ENCODE results near the gene CCDC134.

Gene CCDC134

GRCh38 chr22:41822317-41823057 is 22.0 kb downstream of the CCDC134 start:
- H3K9me3 Mint-ChIP-seq, result no peaks in the 10 kb centered on the region
- peak; percentile 29 for DNase-seq
- peaks cover 23% of the 10 kb centered on the region for H3K36me3 Mint-ChIP-seq
- H3K27ac Mint-ChIP-seq, result peak overlapping the region; percentile 57
- CTCF ChIA-PET, result interaction anchor here (0.5 to 2.4 kb wide), 10 partner anchors 10 to 134 kb away, joined by 3 to 12 read pairs (median 4); no protein-coding TSS in a partner anchor
- H3K27me3 Mint-ChIP-seq, result no peaks in the 10 kb centered on the region
- no peak overlapping the region for H3K4me3 Mint-ChIP-seq
- peaks cover 6% of the 10 kb centered on the region for H3K4me1 Mint-ChIP-seq

DNA sequence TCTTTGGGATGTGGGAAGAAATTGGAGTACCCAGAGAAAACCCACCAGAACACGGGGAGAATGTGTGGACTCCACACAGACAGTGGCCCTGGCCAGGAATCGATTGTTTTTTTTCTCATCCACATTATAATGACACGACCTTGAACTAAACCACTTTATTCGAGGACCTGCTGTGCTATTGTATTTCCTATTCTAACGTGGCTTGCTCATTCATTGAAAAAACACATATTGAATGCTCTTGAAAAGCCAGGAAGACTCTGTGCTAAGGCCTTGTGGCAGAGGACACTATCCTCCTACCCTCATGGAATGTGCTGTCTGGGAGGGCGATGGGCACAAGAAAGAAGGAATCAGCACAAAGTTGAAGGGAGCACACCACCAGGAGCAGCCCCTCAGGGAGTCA is 23.3 kb downstream of the CCDC134 start:
- peaks cover 6% of the 10 kb centered on the region for H3K4me1 Mint-ChIP-seq
- peak overlapping the region; percentile 22 for H3K27ac Mint-ChIP-seq
- no peaks in the 10 kb centered on the region for H3K27me3 Mint-ChIP-seq
- H3K4me3 Mint-ChIP-seq, result no peak overlapping the region
- DNase-seq, result no peak
- CTCF ChIA-PET, result no interaction called here
- H3K36me3 Mint-ChIP-seq, result peaks cover 23% of the 10 kb centered on the region
- no peaks in the 10 kb centered on the region for H3K9me3 Mint-ChIP-seq

GRCh38 chr22:41825376-41825775 is 24.9 kb downstream of the CCDC134 start:
- DNase-seq, result no peak
- H3K4me1 Mint-ChIP-seq, result peaks cover 6% of the 10 kb centered on the region
- no peak overlapping the region for H3K27ac Mint-ChIP-seq
- CTCF ChIA-PET, result interaction anchor here (1.5 kb wide), 1 partner anchor 115 kb away, joined by 5 read pairs; no protein-coding TSS in a partner anchor
- no peak overlapping the region for H3K4me3 Mint-ChIP-seq
- peaks cover 23% of the 10 kb centered on the region for H3K36me3 Mint-ChIP-seq
- peaks cover 3% of the 10 kb centered on the region for H3K9me3 Mint-ChIP-seq
- H3K27me3 Mint-ChIP-seq, result no peaks in the 10 kb centered on the region

DNA sequence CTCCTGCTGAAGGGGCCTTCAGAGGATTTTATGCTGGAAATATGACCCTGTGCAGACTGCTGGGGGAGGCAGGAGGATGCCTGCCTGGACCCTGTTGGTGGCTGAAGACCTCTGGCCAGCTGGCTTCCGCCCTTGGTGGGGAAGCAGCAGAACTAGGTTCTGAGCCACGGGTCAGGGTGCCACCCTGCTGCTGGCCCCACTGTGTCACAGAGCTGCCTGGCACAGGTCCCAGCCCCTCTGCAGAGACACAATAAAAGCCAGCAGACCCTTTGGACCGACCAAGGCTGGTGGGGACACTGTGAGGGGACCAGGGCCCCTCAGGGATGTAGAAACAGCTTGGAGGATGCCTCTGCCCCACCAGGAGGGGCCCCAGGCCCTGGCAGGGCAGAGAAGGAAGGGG is 25.5 kb downstream of the CCDC134 start:
- CTCF ChIA-PET, result interaction anchor here (1.3 to 1.5 kb wide), 2 partner anchors 25 to 115 kb away, joined by 4 to 5 read pairs; partner anchors contain the start of gene CCDC134
- Mint-ChIP-seq H3K9me3 (peaks cover 4% of the 10 kb centered on the region), H3K27me3 (no peaks in the 10 kb centered on the region), H3K36me3 (peaks cover 22% of the 10 kb centered on the region), H3K27ac (no peak overlapping the region), H3K4me1 (peaks cover 9% of the 10 kb centered on the region), H3K4me3 (no peak overlapping the region)
- DNase-seq, result no peak

DNA sequence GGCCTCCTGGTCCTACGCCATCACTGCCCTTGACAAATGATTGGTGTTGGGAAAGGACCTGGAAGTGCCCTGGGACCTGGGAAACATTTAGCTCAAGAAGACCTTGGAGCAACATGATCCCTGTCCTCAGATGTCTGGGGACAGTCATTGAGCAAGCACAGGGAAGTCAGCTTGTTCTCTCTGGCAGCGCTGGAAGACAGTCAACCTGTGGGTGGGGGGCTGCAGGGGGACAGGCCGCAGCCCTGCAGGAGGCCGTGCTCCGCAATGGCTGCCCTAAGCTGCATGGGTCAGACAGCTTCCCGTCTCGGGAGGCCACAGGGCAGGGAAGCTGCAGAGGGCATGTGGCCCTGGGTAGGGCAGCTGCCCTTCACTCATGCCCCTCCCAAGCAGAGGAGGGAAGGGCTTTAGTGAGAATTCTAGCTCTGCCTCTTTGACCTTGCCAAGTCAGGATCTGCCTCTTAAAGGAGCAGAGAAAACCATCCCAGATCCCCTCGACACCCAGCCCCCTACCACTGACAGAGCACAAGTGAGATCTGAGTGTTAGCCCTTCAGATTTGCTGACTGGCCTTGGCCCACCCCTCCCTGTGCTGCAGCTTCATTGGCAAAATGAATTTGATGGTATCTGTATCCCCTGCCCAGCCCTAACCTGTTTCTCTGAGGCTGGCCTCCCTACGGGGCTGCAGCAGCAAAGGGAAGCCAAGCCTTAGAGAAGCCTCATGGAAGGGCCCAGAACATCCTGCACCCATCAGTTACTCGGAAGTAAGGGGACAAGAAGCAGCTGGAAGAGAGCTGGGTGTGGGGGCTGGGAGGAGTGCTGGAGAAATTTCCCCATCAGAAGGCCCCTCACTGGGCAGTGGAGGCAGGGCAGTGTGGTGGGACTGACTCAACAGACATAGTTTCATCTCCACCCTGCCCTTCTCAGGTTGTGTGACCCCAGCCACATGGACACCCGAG is 26.2 kb downstream of the CCDC134 start:
- CTCF ChIA-PET, result interaction anchor here (1.3 to 1.6 kb wide), 3 partner anchors 26 to 114 kb away, joined by 4 to 6 read pairs (median 5); partner anchors contain the start of gene CCDC134
- H3K27me3 Mint-ChIP-seq, result no peaks in the 10 kb centered on the region
- no peak overlapping the region for H3K4me3 Mint-ChIP-seq
- peaks cover 16% of the 10 kb centered on the region for H3K4me1 Mint-ChIP-seq
- peaks cover 4% of the 10 kb centered on the region for H3K9me3 Mint-ChIP-seq
- peaks cover 29% of the 10 kb centered on the region for H3K36me3 Mint-ChIP-seq
- DNase-seq, result no peak
- H3K27ac Mint-ChIP-seq, result peak overlapping the region; percentile 15

GRCh38 chr22:41827671-41828070 is 27.2 kb downstream of the CCDC134 start:
- DNase-seq, result no peak
- peak overlapping the region; percentile 11 for H3K27ac Mint-ChIP-seq

DNA sequence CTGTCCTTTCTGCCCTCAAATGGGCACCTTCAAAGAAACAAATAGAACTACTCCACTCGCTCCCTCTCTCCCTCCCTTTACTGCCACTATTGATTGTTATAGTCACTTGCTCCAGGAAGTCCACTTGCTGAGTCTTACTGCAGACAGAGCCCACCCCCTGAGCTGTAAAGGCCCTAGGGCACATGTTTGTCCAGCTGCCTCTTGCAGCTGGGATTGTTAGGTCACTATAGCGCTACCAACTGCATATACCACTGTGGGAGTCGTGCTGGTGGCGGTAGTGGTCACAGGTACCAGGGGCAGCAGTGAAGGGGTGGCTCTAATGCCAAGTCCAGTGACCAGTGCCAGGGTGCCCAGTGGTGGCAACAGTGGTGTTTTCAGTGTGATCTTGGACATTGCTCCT is 28.0 kb downstream of the CCDC134 start:
- Mint-ChIP-seq H3K27ac (no peak overlapping the region), H3K4me1 (peaks cover 19% of the 10 kb centered on the region), H3K9me3 (peaks cover 4% of the 10 kb centered on the region), H3K27me3 (no peaks in the 10 kb centered on the region), H3K4me3 (no peak overlapping the region), H3K36me3 (peaks cover 39% of the 10 kb centered on the region)
- DNase-seq, result no peak
- CTCF ChIA-PET, result interaction anchor here (1.6 kb wide), 1 partner anchor 112 kb away, joined by 6 read pairs; no protein-coding TSS in a partner anchor

More at GRCh38 chr22:41827671-41828070, 27.2 kb downstream of the CCDC134 start:
- Mint-ChIP-seq H3K4me1 (peaks cover 22% of the 10 kb centered on the region), H3K9me3 (peaks cover 4% of the 10 kb centered on the region), H3K36me3 (peaks cover 38% of the 10 kb centered on the region), H3K4me3 (no peak overlapping the region), H3K27me3 (no peaks in the 10 kb centered on the region)
- CTCF ChIA-PET, result interaction anchor here (1.3 to 1.6 kb wide), 2 partner anchors 27 to 113 kb away, joined by 4 to 6 read pairs; partner anchors contain the start of gene CCDC134

DNA sequence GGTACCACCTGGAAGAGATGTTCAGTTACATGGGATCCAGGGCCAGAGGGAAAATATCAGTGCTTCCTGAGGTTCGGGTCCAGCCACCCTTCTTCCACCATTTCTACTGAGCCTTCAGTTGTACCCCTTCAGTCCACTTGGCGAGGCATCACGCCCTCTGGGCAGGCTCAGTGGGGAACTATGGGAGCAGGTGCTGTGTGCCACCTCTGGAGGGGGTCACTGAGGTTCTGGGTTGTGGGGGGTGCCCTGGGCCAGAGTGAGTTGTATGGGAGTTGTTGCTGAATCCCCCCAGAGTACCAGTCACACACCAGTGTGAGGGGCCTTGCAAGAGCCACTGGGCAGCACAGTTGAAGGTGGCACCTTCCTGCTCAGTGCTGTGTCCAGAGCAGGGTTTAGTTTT is 29.7 kb downstream of the CCDC134 start:
- peak overlapping the region; percentile 52 for H3K27ac Mint-ChIP-seq
- no peak overlapping the region for H3K4me3 Mint-ChIP-seq
- H3K4me1 Mint-ChIP-seq, result peaks cover 30% of the 10 kb centered on the region

DNA sequence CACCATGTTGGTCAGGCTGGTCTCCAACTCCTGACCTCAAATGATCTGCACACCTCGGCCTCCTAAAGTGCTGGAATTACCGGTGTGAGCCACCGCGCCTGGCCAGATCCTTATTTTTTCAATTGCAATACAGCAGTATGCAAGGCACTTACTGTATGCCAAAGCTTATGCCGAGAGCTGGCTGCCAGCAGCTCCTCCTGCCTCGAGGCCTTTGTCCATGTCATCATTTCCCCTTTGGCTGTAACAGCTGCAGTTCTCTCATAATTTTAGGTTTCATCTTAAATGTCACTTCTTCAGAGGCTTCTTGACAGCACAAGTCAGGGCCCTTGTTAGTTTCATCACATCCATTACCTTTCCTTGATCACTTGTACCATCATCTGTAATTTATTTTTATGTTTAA is 30.9 kb downstream of the CCDC134 start:
- Mint-ChIP-seq H3K27me3 (no peaks in the 10 kb centered on the region), H3K9me3 (peaks cover 4% of the 10 kb centered on the region), H3K4me1 (peaks cover 38% of the 10 kb centered on the region), H3K4me3 (peak overlapping the region; percentile 92), H3K27ac (peak overlapping the region; percentile 99), H3K36me3 (peaks cover 47% of the 10 kb centered on the region)
- CTCF ChIA-PET, result interaction anchor here (0.6 to 1.3 kb wide), 3 partner anchors 11 to 134 kb away, joined by 3 read pairs; no protein-coding TSS in a partner anchor
- DNase-seq, result no peak

More for the DNA sequence above, 29.7 kb downstream of the CCDC134 start:
- peaks cover 4% of the 10 kb centered on the region for H3K9me3 Mint-ChIP-seq
- CTCF ChIA-PET, result no interaction called here
- peaks cover 43% of the 10 kb centered on the region for H3K36me3 Mint-ChIP-seq
- no peaks in the 10 kb centered on the region for H3K27me3 Mint-ChIP-seq
- DNase-seq, result no peak

DNA sequence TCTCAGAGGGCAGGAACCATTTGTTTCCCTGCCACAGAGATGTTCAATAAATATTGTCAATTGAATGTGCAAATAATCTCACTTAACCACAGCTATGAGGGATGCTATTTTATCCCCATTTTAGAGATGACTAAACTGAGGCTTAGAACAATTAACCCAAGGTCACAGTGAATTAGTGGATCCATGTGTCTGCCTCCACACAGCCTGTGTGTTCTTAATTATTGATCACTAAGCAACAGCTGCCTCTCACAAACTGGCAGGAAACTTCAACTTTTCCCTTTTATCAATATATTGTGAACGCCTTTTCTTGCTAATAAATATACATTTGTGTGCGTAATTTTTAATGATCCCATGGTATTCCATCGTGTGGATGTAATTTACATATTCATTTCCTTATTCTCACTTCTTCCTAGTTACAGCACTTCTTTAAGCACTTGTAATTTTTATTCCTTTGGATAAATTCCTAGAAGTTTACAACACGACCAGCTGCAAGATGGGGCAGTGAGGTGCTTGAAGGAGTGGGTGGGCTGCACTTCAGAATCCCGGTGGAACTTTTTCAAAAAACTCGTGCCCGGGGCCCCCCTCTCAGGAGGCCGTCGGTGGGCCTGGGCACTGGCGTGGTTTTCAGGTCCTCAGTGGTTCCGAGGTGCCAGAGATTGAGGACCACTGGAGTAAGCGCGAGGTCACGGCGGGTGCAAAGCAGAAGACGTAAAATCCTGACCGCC is 31.5 kb downstream of the CCDC134 start:
- H3K4me3 Mint-ChIP-seq, result peak overlapping the region; percentile 92
- peaks cover 4% of the 10 kb centered on the region for H3K9me3 Mint-ChIP-seq
- no peaks in the 10 kb centered on the region for H3K27me3 Mint-ChIP-seq
- CTCF ChIA-PET, result interaction anchor here (1.1 to 5.0 kb wide), 5 partner anchors 11 to 135 kb away, joined by 3 to 25 read pairs (median 4); no protein-coding TSS in a partner anchor
- no peak for DNase-seq
- peaks cover 53% of the 10 kb centered on the region for H3K36me3 Mint-ChIP-seq
- H3K4me1 Mint-ChIP-seq, result peaks cover 44% of the 10 kb centered on the region
- peak overlapping the region; percentile 99 for H3K27ac Mint-ChIP-seq

- Mint-ChIP-seq H3K27me3 (no peaks in the 10 kb centered on the region), H3K36me3 (peaks cover 55% of the 10 kb centered on the region), H3K4me3 (peak within 1 kb of the TSS; percentile 92), H3K27ac (peak within 1 kb of the TSS; percentile 99), H3K9me3 (peaks cover 4% of the 10 kb centered on the region), H3K4me1 (peaks cover 45% of the 10 kb centered on the region)
- peak; percentile 100 for DNase-seq
- CTCF ChIA-PET, result interaction anchor here (1.0 to 5.0 kb wide), 4 partner anchors 25 to 135 kb away, joined by 3 to 25 read pairs (median 4); no protein-coding TSS in a partner anchor
Observed at GRCh38 chr22:41832553-41833368, 32.3 kb downstream of the CCDC134 start, which contains the start of gene SREBF2. TSS of gene SREBF2 (plus strand) at chr22:41833105. CDS start at chr22:41833271, 166 bp downstream.

- Mint-ChIP-seq H3K4me1 (peaks cover 51% of the 10 kb centered on the region), H3K4me3 (peak overlapping the region; percentile 92), H3K9me3 (peaks cover 4% of the 10 kb centered on the region), H3K27me3 (no peaks in the 10 kb centered on the region), H3K36me3 (peaks cover 62% of the 10 kb centered on the region), H3K27ac (peak overlapping the region; percentile 99)
- peak; percentile 63 for DNase-seq
- CTCF ChIA-PET, result interaction anchor here (1.0 to 5.0 kb wide), 7 partner anchors 12 to 136 kb away, joined by 3 to 25 read pairs (median 3); partner anchors contain the start of gene CENPM
Observed at GRCh38 chr22:41833369-41834004, 33.0 kb downstream of the CCDC134 start.
